Stimulated activated CD4-positive, alpha-beta T cell treated with anti-CD3 and anti-CD28 coated beads, Interleukin-1b, Interleukin-23, amount 100 ng/mL, for 24 hours (primary cell): ENCODE measurements around the gene MCTP2.

Experiments used
- DNase-seq, 4 experiments: peaks; one replicate each; pipeline ENCODE4 v3.0.0-alpha.2; 2020; ENCODE audit warnings: low read depth in 4 of 4, low spot score in 1 of 4

Gene MCTP2

DNA sequence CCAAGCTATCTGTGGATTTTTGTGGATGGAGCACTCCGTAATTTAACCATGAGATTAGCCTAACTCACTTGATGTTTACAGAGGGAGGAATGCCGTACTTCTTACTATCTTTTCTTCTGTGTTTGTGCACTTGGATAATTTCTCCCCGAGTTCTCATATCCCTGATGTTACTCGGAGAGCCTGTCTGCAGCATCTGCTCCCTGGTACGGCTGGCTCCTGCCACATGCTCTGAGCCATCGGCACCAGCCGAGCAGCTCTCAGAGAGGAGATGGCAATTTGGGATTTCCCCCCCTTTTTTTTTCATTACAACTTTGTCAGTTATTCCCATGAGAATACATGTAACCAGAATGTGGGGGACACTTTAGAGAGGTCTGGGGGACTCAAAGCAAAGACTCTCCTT is 155.0 kb downstream of the MCTP2 start:
- no peak for DNase-seq

DNA sequence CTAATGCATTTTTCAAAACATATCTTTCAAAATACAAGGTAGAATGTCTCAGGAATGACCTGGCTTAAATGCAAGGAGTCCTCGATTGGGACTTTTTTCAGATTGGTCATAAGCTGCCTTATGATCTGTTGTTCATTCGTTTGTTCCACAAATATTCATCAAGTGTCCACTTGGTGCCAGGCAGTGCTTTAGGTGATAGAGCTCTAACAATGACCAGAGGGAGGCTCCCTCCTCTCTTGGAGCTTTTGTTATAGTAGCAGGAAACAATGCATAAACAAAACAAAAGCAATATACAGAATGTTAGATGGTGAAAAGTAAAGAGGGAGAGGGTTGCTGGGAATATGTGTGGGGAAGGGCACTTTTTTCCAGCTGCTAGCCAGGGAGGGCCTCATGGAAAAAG is 156.1 kb downstream of the MCTP2 start:
- DNase-seq, result no peak

DNA sequence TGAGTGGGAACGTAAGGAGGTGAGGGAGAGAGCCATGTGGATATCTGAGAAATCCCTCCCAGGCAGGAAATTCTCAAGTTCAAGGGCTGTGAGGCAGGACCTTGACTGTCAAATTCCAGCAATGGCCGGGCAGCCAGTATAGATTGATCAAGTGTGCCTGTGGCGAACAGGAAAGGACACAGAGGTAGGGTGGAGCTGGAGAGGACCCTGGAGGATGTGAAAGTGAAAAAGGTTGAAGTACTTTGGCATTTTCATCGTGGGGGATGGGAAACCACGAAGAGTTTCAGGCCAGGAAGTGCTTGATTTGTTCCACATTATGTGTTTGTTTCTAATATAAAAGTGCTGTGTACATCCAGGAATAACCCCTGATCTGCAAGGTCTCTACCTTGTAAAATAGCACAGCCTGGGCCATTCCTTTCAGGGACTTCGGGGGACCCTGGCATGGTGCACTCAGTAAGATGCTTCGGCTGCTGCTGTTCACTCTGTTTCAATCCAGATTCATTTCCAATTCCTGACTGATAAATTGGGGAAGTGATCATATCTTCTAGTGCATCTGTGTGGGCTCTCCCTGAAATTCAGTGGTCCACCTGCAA is 156.6 kb downstream of the MCTP2 start:
- no peak for DNase-seq

DNA sequence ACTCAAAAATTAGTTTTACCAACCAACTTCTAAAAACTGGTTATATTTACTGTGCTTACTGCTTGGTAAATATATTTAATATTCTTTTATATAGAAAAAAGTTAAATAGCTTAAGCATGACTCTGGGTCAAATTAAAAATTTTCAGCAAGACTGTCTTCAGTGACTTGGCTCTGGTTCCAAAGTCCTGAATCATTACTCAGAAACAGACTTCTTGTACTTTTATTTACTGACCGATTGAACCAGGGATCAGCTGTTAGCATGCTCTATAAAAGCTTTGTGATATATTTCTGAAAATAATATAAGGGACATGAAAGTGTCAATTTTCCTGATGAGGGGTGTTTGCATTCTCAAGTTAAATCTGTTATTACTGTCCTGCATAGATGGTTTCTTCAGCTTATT is 164.3 kb downstream of the MCTP2 start:
- DNase-seq, result no peak

DNA sequence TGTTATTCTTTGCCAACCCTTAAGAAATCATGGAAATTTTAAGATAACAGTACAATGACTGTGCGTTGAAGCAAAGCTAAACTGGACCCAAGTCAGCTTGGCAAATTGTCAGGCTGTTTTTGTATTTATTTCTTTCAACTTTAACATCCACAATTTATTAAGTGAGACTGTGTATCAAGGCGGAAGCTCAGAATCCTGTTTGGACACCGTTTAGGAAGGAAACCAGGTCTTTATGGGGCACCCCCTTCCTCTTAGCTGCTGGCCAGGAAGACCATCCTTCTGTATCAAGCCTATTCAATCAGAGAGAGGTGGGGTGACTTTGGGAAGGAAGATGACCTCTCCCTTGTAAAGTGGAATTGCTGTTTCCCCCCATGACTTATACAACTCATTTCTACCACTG is 166.0 kb downstream of the MCTP2 start:
- no peak for DNase-seq

DNA sequence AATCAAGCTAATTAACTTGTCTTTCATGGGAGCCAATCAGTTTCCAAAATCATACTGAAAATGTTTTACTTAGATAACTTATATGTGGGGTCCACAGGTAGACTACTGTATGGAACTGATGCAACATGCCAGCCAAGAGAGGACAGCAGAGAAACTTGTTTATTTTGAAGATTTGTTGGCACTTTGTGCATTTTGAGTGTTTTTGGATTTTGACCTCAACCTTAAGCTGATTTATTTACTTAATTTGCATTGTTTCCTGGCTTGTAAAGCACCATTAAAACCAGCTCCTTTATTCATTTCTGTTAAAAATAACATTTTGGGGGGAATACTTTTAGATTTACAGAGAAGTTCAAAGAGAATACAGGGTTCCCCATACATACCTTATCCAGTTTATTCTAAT is 166.6 kb downstream of the MCTP2 start:
- DNase-seq, result no peak

DNA sequence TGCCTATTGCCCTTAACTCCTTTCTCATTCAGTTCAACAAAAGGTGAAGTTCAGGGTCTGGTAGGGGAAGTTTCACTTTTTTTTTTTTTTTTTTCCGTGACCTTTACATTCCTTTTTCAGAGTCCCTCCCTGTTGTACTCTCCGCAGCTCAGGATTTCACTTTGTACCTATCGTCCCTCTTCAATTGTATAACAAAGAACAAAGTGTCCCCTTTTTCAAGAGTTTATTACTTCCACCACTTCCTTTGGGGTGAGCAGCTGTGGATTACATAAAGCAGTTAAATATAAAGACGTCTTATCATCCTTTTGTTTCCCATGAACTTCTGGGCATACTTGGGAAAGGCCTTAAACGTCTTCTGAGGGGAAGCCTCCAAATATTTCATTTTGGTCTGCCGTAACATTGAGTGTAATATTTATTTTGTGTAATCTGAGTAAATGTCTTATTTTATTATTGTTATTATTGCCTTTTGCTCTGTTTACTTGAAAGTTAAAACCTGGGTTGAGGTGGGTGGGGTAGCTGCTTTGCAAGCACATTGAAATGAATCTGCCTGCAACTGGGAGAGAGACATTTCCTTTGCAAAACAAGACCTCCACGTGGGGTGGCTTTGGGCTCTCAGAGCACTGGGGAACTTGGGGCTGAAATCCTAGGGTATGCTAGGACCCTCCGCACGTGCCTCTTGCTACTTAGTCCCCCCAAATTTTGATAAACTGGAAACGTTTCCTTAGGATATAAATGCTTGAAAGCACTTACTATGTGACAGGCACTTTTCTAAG is 169.4 kb downstream of the MCTP2 start:
- no peak for DNase-seq

DNA sequence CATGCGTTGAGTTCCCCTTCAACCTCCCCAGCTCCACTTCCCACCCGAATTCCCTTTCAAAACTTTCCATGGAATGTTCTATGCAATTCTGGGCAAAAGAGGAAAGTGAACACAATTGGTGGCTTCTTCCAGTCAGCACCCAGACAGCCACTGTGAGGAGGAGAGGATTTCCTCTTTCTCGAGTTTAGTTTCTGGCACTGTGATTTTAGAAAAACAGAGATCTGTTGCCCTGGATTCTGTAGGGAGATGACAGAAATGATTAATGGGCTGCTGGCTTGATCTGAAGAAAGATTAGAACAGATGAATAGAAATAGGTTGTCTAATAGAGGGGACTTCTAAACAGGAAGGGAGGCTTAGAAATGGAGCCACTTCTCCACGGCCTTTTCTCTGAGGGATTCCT is 172.0 kb downstream of the MCTP2 start:
- DNase-seq, result no peak

DNA sequence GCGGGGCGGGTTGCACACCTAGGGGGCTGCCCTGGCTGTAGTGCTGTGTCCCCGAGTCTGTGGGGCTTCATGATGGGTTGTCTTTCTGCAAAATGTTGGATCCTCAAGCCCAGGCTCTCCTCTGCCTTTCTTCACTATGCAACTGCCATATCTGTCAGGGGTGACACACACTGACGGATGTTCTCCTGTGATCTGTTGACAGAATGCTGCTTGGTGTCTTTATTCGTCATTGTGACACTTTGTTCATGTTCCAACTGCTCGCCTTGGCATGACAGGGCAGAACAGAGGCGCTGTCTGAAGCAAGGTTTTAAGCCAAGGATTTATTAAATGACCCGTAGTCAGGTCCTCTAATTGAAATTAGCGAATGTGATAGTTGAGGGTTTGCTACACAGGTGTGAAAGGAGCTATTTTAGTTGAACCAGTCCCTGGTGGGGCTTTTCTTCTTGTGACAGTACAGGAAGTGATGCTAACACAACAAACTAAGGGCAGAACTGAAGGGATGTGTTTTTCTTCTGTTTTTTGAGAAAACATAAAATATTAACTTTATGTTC is 173.4 kb downstream of the MCTP2 start:
- DNase-seq, result no peak

DNA sequence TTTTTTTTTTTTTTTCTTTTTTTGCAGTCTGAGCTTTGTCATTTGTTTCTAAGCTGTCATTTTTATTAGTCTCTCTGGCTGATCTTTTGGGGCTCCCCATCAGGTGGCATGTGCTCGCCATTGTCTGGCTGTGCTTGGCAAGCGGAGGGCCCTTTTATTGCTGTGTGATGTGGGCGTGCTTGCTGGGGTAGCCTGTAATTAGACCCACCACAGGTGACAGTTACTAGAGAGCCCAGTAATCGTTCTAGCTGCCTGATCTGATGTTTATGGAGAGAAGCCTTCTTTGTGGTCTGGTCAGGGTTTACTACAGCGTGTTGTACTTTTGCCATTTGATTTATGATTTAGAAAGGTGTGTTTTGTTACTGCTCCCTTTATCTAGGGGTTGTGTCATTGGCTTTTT is 179.9 kb downstream of the MCTP2 start:
- no peak for DNase-seq

DNA sequence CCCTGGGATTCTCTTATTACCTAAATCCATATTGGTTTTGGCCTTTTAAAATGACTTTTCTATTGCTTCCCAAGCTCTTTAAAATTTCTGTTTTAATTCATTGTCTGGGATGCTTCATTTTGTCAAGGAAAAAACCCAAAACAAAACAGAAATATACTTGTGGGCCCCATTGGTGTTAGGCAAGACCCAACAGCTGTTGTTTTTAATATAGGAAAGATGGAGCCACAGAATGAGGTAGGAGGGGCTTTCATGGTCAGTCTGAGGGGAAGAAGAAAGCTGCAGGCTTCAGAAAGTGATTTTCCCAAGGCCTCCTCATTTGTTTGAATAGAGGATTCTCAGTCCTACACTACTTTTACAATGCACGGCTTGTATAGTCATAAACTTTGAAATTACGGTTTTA is 180.5 kb downstream of the MCTP2 start:
- no peak for DNase-seq

DNA sequence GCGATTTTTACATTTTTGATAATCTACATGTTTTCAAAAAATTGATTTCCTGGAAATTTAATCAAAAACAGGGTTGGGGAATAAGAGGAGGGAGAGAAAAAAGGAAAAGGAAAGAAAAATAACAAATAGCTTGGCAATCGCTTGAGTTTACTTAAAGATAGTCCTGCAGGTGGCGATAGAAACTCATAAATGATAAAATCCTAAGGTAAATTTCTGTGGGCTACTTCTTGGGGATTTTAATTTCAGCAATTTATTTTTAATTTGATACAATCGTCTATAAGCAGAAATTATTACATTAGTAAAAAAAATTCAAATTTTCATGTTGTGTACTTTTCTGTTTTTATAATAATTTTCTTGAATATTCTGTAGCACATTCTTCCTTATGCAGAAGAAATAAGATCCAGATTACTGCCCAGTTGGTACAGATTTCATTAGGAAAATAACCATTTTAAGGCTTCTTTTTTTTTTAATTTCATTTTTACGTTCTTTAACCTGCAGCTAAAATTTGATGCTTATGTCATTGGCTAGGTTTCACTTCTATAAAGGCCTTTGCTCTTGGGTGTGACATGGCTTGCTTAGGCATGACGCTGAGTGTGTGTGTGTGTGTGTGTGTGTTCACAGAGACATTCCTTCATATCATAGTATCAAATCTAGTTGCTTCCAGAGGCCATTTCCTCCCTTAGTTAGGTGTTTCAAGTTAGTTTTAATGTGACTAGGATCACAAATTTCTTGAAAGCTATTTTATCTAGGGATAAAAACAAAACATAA is 181.8 kb downstream of the MCTP2 start:
- DNase-seq, result no peak

DNA sequence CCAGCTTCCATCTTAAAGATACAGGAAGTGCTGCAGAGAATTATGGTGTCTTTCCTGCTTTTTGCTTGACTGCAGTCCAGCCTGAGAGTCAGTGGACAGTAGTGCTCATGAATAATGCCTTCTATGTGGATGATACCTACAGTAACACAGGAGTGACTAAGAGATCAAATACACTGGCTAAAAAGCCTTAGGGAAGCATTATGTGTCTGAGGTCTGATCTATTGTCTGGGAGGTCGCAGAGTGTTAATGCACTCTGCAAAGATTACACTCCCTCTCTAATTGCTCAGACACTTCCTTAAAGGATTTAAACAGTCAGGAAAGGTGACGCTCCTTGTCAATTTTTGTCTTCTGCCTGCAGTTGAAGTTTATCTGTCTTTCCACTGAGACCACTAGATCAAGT is 183.6 kb downstream of the MCTP2 start:
- DNase-seq, result no peak

DNA sequence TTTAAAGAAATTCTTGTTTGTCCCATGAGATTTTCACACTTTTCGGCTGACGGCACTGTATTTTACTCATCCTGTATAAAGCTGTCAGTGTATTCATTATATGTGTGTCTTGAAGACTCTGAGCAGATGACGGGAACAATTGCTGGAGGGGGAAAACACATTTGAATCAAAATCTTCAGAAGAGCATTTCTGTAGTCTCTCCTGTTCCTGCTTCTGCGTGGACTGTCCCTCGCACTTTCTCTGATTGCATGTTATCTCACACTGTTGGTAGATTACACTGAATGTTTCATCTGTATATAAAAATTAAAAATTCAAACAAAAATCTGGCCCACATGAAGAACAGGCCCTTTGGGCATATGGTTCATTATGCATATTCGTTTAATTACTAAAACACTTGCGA is 184.9 kb downstream of the MCTP2 start:
- no peak for DNase-seq

DNA sequence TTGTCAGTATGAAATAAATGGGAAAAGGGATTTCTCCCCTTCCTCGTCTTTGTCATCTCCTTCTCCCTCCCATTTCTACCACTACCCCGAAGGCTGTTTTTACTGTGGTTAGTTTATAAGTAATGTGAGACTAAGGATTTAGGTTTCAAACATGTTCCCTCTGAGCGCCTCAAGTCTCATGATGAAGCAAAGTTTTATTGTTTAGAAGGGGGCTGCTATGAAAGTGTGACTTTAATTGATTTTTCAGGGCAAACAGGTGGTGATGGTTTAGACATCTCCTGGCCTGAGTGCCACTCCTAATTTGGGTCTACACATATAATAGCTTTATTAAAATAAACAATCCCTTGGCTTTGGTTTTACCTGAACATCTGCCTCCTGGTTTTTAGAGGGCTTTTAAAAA is 185.5 kb downstream of the MCTP2 start:
- DNase-seq, result no peak

DNA sequence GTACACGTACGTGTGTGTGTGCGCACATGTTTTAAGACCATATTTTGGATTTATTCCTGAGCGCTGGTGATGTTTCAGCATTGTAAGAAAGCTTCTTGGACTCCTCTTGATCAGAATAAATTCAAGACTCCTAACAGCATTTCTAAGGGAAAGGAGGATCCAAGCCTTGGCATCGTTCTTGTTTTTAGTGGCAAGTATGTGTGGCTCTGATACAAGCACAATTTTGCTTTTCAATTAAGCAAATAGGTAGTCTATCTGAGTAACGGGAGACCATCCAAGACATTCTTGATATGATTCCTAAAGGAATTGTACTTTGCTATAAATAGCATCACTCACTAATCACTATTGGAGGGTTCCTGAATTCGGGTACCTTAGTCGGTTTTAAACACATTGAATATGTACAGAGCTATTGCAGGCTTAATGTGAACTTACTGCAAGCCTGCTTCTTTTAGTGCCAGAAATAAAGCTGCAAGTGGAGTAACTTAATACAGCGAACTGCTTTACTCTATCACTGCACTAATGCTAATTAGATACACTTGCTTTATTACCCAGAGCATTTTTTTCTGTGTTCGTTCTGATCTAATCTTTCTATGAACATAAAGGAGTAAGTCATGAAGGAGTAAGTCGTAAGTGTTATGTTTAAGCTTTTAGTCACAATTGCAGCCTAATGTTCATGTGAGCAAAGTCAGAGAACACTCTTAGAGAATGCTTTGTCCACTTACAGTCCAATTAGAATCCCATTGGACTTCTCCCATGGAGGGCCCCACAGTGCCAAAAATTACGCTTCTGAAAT is 186.3 kb downstream of the MCTP2 start:
- no peak for DNase-seq

DNA sequence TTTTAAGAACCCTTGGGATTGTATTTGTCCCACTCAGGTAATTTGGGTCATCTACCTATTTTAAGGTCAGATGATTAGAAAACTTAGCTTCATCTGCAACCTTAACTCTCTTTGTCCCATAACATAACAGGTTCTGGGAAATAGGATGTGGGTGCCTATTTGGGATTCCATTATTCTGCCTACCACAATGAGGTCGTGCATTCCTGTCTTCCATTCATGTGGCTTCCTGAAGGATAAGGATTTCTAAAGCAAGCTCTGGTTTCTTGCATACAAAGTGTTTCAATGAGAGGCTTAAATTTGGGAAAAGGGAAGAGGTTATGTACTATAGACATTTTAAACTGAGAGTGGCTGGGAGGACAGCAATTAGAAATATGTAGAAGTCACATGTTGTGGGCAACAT is 190.3 kb downstream of the MCTP2 start:
- DNase-seq, result no peak

DNA sequence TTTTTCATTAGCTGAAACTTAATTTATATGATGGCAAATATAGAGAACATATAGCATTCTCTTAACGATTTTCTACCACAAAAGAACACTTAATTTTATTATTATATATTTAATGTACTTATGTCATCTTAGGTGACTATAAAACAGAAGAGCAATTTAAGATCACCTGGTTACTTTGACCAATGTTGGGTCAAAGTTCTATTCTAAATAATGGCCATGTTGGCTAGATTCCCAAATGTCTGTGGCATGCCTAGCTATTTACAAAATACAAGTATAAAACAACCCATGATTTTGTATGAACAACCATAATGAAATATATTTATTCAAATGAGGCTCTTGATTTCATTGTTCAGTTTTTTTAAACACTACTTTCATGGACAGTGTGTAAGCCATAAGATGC is 200.9 kb downstream of the MCTP2 start:
- DNase-seq, result no peak

DNA sequence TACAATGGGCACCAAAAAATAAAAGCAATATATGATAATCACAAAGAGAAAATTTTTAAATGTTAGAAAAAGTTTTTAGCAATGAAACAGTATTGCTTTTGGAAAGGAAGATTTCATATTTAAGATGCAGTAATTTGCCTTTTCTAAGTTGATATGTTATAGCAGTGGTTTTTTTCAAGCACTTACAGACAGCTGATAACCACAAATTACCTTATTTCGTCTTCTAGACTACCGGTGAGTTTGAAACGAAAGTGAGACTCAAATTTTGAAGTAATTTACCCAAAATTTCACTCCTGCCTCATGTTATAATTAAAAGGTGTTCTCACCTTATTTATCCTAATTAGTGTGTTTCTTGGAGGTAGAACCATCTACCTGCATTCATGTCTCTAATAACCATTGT is 207.8 kb downstream of the MCTP2 start:
- DNase-seq, result no peak

DNA sequence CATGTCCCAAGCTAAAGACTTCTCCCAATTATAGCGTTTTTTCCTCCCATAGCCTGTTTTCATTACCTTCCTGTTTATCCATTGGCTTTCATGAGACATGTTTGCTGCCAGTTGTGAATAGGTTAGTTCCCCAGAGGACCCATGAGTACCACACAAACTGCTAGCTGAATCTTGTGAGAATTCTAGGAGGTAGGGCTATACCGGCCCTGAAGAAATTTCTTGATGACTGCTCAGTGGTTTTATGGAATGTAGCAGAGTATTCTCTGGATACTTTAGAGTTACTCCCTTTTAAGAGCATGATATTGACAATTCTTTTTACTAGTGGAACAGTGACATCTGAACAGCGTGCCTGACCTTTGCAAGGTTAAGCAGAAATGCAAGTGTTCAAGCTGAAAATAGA is 210.4 kb downstream of the MCTP2 start:
- DNase-seq, result no peak

DNA sequence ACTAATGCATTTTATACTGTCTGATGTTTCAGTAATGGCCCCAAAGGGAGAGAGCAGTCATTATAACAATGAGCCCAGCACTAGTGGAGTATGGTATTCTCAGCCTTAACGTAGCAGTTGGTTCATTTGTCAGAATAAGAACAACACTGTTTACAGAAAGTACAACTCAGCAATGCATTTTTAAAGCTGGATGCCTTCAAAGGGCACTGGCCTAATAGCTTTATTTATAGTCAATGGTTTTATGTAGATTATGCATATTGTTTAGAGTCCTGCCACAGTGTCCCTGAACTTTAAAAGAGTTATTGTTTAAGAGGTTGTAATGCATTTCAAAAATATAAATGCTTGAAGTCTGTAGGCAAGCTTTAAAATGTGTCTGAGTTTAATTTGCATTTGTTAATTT is 211.1 kb downstream of the MCTP2 start:
- DNase-seq, result no peak
